ENCODE data around the gene AP3S1. TPM values are rescaled to one million over a fixed set of nuclear protein-coding genes. Genes with fewer than 3 reads are reported as not detected.

Gene AP3S1
- total and polyA plus RNA-seq, 2 of the 13 experiments (the other 11 are each of a cell fraction or from before 2014, with no cell fraction given) = 50.5 to 85.9 TPM

DNA sequence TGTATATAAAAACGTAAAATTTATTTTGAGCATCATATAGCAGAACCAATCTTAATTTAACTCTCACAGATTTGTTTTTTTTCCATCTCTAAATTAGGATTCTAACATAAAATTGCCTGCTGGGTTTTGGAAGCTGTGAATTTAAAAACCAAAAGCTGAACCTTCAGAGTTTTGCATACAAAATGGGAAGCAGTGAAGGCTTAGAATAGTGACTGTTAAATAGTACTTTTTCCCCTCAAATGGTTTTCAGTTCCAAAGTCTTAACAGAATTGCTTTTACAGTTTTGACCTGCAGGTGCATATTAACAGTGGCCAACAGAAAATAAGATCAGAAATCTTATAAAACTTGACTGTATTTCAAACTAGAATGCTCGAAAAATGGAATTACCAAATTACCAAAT lies 65.4 kb downstream of the AP3S1 start (continued):
- TF ChIP-seq ZHX2 (IDR thresholded peaks at IDR 0.05; ENCODE audit: low read depth) = no peak
- no peak for TF ChIP-seq ZHX2 (CRISPR knock-in tag; IDR thresholded peaks at IDR 0.05; ENCODE audit: borderline replicate concordance)
- no peak for TF ChIP-seq PAWR (CRISPR knock-in tag; IDR thresholded peaks at IDR 0.05; ENCODE audit: borderline replicate concordance)
- TF ChIP-seq XBP1 (CRISPR knock-in tag; IDR thresholded peaks at IDR 0.05) = no peak
- TF ChIP-seq ZNF34 (CRISPR knock-in tag; IDR thresholded peaks at IDR 0.05; ENCODE audit: borderline replicate concordance) = no peak
- no peak for TF ChIP-seq SRF (IDR thresholded peaks at IDR 0.05; ENCODE audit: low read depth, low read length)
- no peak for TF ChIP-seq HNF1B (CRISPR knock-in tag; IDR thresholded peaks at IDR 0.05)

Data from HepG2 (cell line).